Heart right ventricle (tissue), 16 donors: ENCODE measurements around the gene PRKAR2B. TPM values are rescaled to one million over a fixed set of nuclear protein-coding genes. Genes with fewer than 3 reads are reported as not detected.

Experiments
- ATAC-seq, 8 donors: fragments of 200-7000 bp; cut with Tn5 transposase; one replicate each; pipeline ENCODE4 v1.9.1; 2020; ENCODE audit warnings: mild to moderate bottlenecking in 8 of 8, moderate library complexity in 8 of 8, moderate number of reproducible peaks in 1 of 8
- DNase-seq, 2 donors: peaks; one replicate each; pipeline ENCODE4 v3.0.0-alpha.2; 2020
- H3K27ac ChIP-seq, 10 donors: fragments of 200-600 bp; sonication (generic) in 2 of 10; one replicate each; pipeline versions ENCODE4 v1.5.0 to v1.8.0; 2020 to 2022; ENCODE audit warnings: mild to moderate bottlenecking in 3 of 10
- H3K27me3 ChIP-seq, 7 donors: fragments of 200-600 bp; one replicate each; pipeline ENCODE4 v1.8.0; 2021 to 2022; ENCODE audit warnings: mild to moderate bottlenecking in 2 of 7
- H3K36me3 ChIP-seq, 9 donors: fragments of 200-600 bp; sonication (generic) in 1 of 9; one replicate each; pipeline versions ENCODE4 v1.5.0 to v1.8.0; 2020 to 2022; ENCODE audit warnings: mild to moderate bottlenecking in 2 of 9
- H3K4me1 ChIP-seq, 9 donors: fragments of 200-600 bp; sonication (generic) in 1 of 9; one replicate each; pipeline versions ENCODE4 v1.5.0 to v1.8.0; 2020 to 2022; ENCODE audit warnings: mild to moderate bottlenecking in 4 of 9
- H3K4me3 ChIP-seq, 10 donors: fragments of 200-600 bp; sonication (generic) in 2 of 10; one replicate each; pipeline versions ENCODE4 v1.5.0 to v1.8.0; 2020 to 2022; ENCODE audit warnings: mild to moderate bottlenecking in 7 of 10, moderate library complexity in 2 of 10
- H3K9me3 ChIP-seq, 11 donors: fragments of 200-600 bp in 10 of 11; sonication (generic) in 2 of 11; one replicate each; pipeline versions ENCODE4 v1.5.0 to v1.8.0; 2013 to 2022; ENCODE audit warnings: mild to moderate bottlenecking in 2 of 11, control low read depth in 1 of 11, moderate library complexity in 1 of 11
- WGBS, 2 donors: extraction: QIAGEN DNeasy Blood & Tissue Kit; methylation state at CpG; one replicate each; pipeline ENCODE4 v1.1.7; 2013; ENCODE audit warnings: inconsistent platforms in 1 of 2; 5-methylcytosine and 5-hydroxymethylcytosine counted together
- intact Hi-C, 10 donors: fragments of 100-400 bp; cut with DNase I; formaldehyde crosslinking; loops; one replicate each; pipeline versions ENCODE4 v1.11.1 to v1.14.2; 2022
- polyA plus RNA-seq, 2 donors: library from polyadenylated mRNA; stranded (reverse); fragments of 200-250 nt; gene quantifications; one replicate each; pipeline ENCODE4 v1.2.3, GENCODE V29; 2013
- total RNA-seq, 10 donors: library from RNA; stranded (reverse); fragmentation: NEBNext Ultra II Directional in 3 of 10; extraction: Animal tissue kit (Norgen Biotek cat#: 25700) in 3 of 10; gene quantifications; one replicate each; pipeline versions ENCODE4 v1.2.1 to v1.2.4, GENCODE V29; 2021 to 2023
- TF ChIP-seq, protein P1 (sequence below), 9 donors: fragments of 200-600 bp; sonication (generic) in 2 of 9; IDR thresholded peaks; one replicate each; pipeline versions ENCODE4 v1.5.0 to v1.8.0; 2021 to 2022; ENCODE audit warnings: antibody characterized with exemption in 9 of 9, mild to moderate bottlenecking in 5 of 9, moderate library complexity in 1 of 9
- donor health status: Arrhythmogenic right ventricular cardiomyopathy.
- donor health status: ischemic (EF 13 %, LVEDD 7.1; RV severe dilation, severe dysfunction).
- donor health status: healthy with polysubstance abuse.
- donor health status: DM: no; HTN: yes; CAD: no.
- donor health status: DM: no; HTN: no; CAD: no.
- donor health status: ischemic (EF 25% LVEDD 6.9; RV normal size, moderate dysfunction).
- donor health status: ischemic (EF 25% LVEDD 5.7; RV mildly dilated, moderate dysfunction).
- donor health status: healthy.
- donor health status: DM: yes; HTN: yes; CAD: no.
- donor health status: Ischemic cardiomyopathy.
- donor health status: ischemic (EF 35%, LVEDD 5.7; RV mildly dilated, moderate dysfunction).
- donor health status: nonischemic (EF 11% LVEDD 7.7; RV severe dilation, severe dysfunction).
- donor health status: DM: yes; HTN: yes; CAD: no.
- donor health status: PGD.
- donor health status: ischemic (EF 29% LVEDD 5.4; RV normal size, mild dysfunction).
- donor health status: nonischemic (EF 23%, LVEDD 6.1; RV moderate dilation, normal function).

Gene PRKAR2B
- total and polyA plus RNA-seq, 12 donors: 5.4 to 42.5 (median 24.6) TPM

DNA sequence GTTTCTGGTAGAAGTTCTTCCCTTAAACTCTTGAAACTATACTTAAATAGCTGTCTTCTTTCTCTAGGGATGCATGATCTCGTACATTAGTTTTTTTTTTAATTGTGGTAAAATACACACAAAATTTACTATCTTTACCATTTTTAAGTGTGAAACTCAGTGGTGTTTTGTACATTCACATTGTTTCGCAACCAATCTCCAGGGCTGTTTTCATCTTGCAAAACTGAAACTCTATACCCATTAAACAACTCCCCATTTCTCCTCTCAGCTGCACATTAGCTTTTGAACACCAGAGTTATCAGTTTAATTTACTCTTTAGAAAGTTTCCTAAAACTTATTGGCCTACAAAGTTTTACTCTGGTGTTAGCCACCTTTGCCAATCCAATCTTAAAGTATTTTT, 45.5 kb upstream of the PRKAR2B start:
- Histone ChIP-seq H3K4me1 (peaks cover 0 to 5% (median 0%) of the 10 kb centered on the region in 9 donors), H3K27ac (no peak overlapping the region), H3K36me3 (no peaks in the 10 kb centered on the region), H3K27me3 (no peaks in the 10 kb centered on the region), H3K9me3 (no peaks in the 10 kb centered on the region), H3K4me3 (no peak overlapping the region)
- intact Hi-C loops: no loop called here
- 86 to 87% methylated on average over 2 of the region's 2 CpGs for WGBS, 2 donors
- DNase-seq (no peak), ATAC-seq (no peak)
- TF ChIP-seq, protein P1, sequence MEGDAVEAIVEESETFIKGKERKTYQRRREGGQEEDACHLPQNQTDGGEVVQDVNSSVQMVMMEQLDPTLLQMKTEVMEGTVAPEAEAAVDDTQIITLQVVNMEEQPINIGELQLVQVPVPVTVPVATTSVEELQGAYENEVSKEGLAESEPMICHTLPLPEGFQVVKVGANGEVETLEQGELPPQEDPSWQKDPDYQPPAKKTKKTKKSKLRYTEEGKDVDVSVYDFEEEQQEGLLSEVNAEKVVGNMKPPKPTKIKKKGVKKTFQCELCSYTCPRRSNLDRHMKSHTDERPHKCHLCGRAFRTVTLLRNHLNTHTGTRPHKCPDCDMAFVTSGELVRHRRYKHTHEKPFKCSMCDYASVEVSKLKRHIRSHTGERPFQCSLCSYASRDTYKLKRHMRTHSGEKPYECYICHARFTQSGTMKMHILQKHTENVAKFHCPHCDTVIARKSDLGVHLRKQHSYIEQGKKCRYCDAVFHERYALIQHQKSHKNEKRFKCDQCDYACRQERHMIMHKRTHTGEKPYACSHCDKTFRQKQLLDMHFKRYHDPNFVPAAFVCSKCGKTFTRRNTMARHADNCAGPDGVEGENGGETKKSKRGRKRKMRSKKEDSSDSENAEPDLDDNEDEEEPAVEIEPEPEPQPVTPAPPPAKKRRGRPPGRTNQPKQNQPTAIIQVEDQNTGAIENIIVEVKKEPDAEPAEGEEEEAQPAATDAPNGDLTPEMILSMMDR (IDR thresholded peaks at IDR 0.05): no peak

DNA sequence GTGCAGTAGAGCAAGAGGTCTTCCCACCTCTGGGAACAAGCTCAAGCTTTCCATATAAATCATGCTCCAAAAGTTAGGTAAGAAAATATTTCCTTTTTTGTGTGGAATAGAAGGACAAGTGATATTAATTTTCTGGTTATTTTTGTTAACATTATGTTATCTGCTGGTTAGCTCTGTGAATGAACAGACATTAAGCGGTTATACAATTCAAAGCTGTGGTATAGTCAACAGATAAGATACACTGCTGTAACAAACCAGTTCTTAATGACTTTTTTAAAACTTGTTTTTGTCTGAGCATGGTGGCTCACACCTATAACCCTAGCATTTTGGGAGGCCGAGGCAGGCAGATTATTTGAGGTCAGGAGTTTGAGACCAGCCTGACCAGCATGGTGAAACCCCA, 43.0 kb upstream of the PRKAR2B start:
- TF ChIP-seq, protein P1 (IDR thresholded peaks at IDR 0.05): no peak
- H3K4me3 ChIP-seq: no peak overlapping the region
- intact Hi-C loops: no loop called here
- WGBS, 2 donors: 91 to 95% methylated on average over 2 of the region's 2 CpGs
- no peak for DNase-seq
- H3K27me3 ChIP-seq: no peaks in the 10 kb centered on the region
- H3K27ac ChIP-seq: no peak overlapping the region
- peaks cover 0 to 5% (median 0%) of the 10 kb centered on the region in 9 donors for H3K4me1 ChIP-seq
- no peak for ATAC-seq
- H3K36me3 ChIP-seq: no peaks in the 10 kb centered on the region
- H3K9me3 ChIP-seq: no peaks in the 10 kb centered on the region

DNA sequence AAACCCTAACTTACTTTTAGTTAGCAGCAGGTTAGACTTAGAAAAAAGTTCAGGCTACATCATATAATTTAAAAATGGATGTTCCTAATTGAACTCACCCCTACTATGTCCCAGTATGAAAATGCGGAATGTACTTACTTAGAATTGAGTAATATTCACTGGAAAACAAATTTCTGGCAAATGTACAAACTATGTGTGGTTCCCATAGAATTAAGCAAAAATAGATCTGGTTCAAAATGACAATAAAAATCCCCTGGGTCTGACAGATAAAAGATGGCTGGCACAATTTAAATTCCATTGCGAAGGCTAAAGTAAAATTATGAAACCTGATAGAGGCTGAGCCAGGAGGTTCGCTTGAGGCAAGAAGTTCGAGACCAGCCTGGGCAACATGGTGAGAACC, 42.4 kb upstream of the PRKAR2B start:
- no peaks in the 10 kb centered on the region for H3K36me3 ChIP-seq
- ATAC-seq: no peak
- peaks cover 0 to 8% (median 3%) of the 10 kb centered on the region in 9 donors for H3K4me1 ChIP-seq
- H3K4me3 ChIP-seq: no peak overlapping the region
- H3K27ac ChIP-seq: no peak overlapping the region
- TF ChIP-seq, protein P1 (IDR thresholded peaks at IDR 0.05): no peak
- WGBS, 2 donors: 91 to 93% methylated on average over 4 of the region's 4 CpGs
- intact Hi-C loops: no loop called here
- no peaks in the 10 kb centered on the region for H3K9me3 ChIP-seq
- DNase-seq: no peak
- no peaks in the 10 kb centered on the region for H3K27me3 ChIP-seq

DNA sequence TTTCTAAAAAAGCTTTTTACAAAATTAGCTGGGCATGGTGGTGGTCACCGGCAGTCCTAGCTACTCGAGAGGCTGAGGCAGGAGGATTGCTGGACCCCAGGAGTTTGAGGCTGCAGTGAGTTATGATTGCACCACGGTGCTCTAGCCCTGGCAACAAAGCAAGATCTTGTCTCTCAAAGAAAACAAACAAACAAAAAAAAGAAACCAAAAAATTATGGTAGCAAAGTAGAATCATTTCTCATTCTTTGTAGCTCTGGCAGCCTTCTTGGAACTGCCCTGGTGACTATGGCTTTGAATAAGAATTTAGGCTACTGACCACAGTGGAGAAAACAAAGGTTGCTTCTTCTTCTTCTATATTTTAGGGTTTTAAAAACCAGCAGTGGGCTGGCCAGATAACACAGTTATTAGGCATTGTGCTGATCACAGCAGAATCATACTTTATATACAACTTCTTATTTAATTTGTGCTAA, 41.9 kb upstream of the PRKAR2B start:
- no peak overlapping the region for H3K27ac ChIP-seq
- no peaks in the 10 kb centered on the region for H3K36me3 ChIP-seq
- 83 to 86% methylated on average over 3 of the region's 3 CpGs for WGBS, 2 donors
- H3K27me3 ChIP-seq: no peaks in the 10 kb centered on the region
- intact Hi-C loops: no loop called here
- DNase-seq (no peak), ATAC-seq (no peak)
- H3K4me1 ChIP-seq: peaks cover 0 to 11% (median 8%) of the 10 kb centered on the region in 9 donors
- no peak overlapping the region for H3K4me3 ChIP-seq
- no peaks in the 10 kb centered on the region for H3K9me3 ChIP-seq
- TF ChIP-seq, protein P1 (IDR thresholded peaks at IDR 0.05): no peak
